GM12865 (cell line): ENCODE measurements around the gene USP25.

ENCODE experiments used
- DNase-seq: peaks from one replicate; pipeline ENCODE4 v3.0.0; 2010; ENCODE audit warnings: low read depth
- H3K4me3 ChIP-seq: 2 replicates; pipeline ENCODE4 v1.5.1; 2011; ENCODE audit warnings: mild to moderate bottlenecking, low read depth, low read length, control low read depth
- TF ChIP-seq, protein P1 (sequence below): IDR thresholded peaks from 2 replicates; pipeline ENCODE4 v1.5.1; 2011; ENCODE audit warnings: low read length, control low read depth, low read depth, inconsistent platforms; ENCODE audit not compliant: insufficient read depth; ENCODE audit errors: missing control alignments

Gene USP25

DNA sequence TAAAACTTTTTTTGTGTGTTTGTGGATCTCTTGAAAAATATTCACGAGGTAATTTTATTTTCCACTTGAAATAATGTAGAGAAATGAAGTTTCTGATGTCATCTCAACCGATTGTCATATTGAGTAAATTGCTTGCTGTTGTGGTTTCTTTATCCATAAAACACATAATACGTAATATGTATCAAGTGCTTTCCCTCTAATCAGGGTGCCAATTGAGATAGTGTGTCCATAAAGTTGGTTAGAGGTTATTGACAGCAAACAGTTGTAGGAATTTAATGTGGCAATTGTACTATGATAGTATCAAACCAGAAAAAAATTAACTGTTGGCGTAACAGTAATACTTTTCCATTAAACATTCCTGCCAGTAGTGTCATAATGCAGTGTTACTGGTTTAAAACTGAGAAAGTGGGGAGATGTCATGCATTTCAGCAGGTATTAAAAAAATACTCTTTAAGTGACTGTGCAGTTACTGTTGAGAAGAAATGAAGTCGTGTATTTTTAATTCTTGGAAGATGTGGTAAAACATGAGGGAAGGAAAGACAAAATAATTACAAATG is 38.3 kb downstream of the USP25 start:
- no peak overlapping the region for H3K4me3 ChIP-seq
- DNase-seq = no peak
- TF ChIP-seq, protein P1, sequence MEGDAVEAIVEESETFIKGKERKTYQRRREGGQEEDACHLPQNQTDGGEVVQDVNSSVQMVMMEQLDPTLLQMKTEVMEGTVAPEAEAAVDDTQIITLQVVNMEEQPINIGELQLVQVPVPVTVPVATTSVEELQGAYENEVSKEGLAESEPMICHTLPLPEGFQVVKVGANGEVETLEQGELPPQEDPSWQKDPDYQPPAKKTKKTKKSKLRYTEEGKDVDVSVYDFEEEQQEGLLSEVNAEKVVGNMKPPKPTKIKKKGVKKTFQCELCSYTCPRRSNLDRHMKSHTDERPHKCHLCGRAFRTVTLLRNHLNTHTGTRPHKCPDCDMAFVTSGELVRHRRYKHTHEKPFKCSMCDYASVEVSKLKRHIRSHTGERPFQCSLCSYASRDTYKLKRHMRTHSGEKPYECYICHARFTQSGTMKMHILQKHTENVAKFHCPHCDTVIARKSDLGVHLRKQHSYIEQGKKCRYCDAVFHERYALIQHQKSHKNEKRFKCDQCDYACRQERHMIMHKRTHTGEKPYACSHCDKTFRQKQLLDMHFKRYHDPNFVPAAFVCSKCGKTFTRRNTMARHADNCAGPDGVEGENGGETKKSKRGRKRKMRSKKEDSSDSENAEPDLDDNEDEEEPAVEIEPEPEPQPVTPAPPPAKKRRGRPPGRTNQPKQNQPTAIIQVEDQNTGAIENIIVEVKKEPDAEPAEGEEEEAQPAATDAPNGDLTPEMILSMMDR = no peak

DNA sequence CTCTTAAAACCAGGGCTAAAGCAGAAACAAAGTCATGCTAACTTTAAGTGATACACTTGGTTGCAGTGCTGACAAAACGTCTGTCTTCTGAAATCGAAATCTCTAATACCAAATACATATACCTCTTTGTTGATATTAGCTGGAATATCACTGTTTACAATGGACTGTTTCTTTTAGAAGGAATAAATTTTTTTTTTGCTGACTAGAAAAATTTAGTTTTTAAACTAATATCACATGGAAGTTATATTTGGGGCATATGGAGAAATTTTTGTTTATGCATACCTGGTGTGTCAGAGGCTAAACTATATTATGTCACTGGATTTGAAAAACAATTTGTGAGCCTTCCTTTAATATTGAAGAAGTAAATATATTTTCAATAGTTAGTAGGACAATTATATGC is 39.1 kb downstream of the USP25 start:
- DNase-seq = no peak

DNA sequence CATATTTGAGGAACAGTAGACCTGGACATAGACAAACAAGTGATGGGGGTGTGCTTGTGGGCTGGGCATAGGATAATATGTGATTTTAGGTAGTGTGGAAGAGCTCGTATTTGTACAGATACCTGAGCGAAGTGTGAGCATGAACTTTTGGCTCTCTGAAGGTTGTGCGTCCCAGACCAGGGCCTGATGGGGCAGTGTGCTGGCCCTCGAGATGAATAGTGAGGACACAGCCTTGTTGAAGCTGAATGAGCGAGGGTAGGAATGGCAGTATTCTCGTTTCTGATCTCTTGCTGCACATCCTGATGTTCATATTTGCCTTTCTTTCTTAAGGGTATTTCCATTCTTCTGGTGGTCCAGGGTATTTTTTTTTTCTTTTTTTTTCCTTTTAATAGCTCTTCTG is 41.5 kb downstream of the USP25 start:
- TF ChIP-seq, protein P1 = no peak
- no peak for DNase-seq
- H3K4me3 ChIP-seq = no peak overlapping the region

More for the DNA sequence above, 39.1 kb downstream of the USP25 start:
- TF ChIP-seq, protein P1 = no peak
- H3K4me3 ChIP-seq = no peak overlapping the region

DNA sequence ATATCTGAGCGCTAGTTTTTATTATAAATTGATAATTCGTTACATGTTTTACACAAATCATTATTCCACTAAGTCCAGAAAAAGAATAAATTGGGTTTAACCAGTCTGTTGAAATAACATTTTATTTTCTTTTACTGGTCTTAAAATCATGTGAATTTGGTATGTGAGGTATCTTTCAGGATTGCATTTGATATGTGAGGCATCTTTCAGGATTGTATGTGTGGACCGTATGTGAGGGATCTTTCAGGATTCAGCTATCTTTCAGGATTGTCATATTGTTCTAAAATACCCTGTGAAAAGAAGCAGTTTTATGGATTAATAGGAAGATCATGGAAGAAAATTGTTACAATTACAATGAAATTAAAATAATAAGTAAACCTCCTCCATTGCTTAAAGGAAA is 42.9 kb downstream of the USP25 start:
- H3K4me3 ChIP-seq = no peak overlapping the region
- no peak for DNase-seq
- TF ChIP-seq, protein P1 = no peak

DNA sequence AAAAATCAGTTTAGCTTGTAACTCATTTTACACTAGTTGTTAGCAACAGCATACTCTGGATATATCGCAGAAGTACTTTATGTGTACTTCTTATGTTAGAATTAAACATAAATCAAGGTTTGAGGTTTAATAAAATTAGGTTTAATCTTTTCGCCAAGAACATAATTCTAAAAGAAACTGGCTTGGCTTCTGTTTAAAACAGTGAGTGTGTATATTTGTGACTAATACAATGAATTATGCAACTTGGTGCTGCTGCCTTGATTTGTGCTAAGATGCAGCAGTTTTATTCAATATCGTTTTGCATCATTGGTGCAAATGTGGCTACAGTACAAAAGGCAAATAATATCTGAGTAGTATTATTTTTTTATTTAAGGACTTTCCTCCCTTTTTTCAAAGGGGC is 44.8 kb downstream of the USP25 start:
- H3K4me3 ChIP-seq = no peak overlapping the region
- no peak for DNase-seq
- TF ChIP-seq, protein P1 = no peak

DNA sequence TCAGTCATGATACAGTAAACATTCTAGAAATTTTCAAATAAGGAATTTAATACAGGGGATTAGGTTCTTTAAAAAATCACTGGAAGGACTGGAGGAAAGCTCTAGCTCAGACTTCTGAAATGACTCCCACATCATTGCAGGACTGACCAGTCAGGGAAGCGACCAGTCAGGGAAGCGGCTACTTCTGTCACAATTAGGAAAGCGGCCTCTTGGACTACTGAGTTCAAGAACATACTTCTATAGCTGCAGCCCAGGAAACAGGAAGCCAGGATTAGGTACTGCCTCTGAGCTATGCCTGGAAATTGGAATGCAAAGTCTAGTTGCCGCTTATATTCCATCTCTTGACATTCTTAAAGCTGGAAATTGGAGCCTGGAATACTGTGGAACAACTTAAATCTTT is 45.5 kb downstream of the USP25 start:
- H3K4me3 ChIP-seq = no peak overlapping the region
- TF ChIP-seq, protein P1 = no peak
- DNase-seq = no peak

DNA sequence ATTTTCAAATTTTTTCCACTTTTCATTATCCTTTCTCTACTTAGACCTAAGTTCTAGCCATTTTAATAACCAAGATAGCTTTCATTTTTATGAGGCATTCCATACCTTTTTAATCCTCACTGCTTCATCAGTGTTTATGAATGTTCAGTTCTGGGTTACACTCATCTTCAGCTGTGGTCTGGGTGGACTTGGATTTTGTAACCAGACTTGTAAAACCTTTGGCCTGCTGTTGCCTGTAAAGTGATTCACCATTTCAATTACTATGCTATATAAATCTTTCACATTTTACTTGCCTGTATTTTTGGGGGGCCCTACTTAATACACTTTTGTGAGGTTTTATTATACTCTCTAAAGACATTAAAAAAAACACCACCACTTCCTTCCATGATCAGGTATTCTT is 46.2 kb downstream of the USP25 start:
- no peak overlapping the region for H3K4me3 ChIP-seq
- DNase-seq = no peak
- TF ChIP-seq, protein P1 = no peak
